HepG2 (cell line): ENCODE data around the gene SLC26A5. TPM values are rescaled to one million over a fixed set of nuclear protein-coding genes. Genes with fewer than 3 reads are reported as not detected.

ENCODE experiments used
- ATAC-seq: fragments of 200-7000 bp; cut with Tn5 transposase; 3 replicates; pipeline ENCODE4 v1.9.1; 2020; ENCODE audit warnings: mild to moderate bottlenecking, moderate library complexity
- BruUV-seq: library from RNA; stranded (reverse); fragments of 400-500 nt; replicated peaks from 2 replicates; lab custom pipeline; 2021; lab: Mats Ljungman, UMichigan
- CTCF ChIA-PET: fragments of 300-600 bp; formaldehyde crosslinking; extraction: SDS; loops from one replicate; lab custom pipeline; 2021; ENCODE audit warnings: low total read pairs, inconsistent platforms, low intra/inter-chr PET ratio; lab: Yijun Ruan, JAX
- POLR2A ChIA-PET: fragments of 350-600 bp; sonication (Branson Sonifier 250); formaldehyde crosslinking; loops from one replicate; lab custom pipeline; 2020; ENCODE audit warnings: antibody characterized with exemption, inconsistent platforms; lab: Yijun Ruan, JAX
- DNase-seq: peaks from one replicate; pipeline ENCODE4 v3.0.0-alpha.2; 2015; ENCODE audit warnings: low spot score
- FAIRE-seq: peaks from 3 replicates; lab custom pipeline; 2011; peaks lifted over from hg19 to GRCh38; lab: Jason Lieb, UNC
- H2AFZ ChIP-seq: one replicate; pipeline ENCODE4 v1.6.1; 2011; ENCODE audit warnings: low read length, inconsistent platforms
- H3K27ac ChIP-seq: fragments of 300-600 bp; 3 replicates; pipeline ENCODE4 v1.8.0; 2011; ENCODE audit warnings: mixed run types, mild to moderate bottlenecking, mixed read lengths, low read length, inconsistent platforms; ENCODE audit not compliant: insufficient read depth; ENCODE audit errors: extremely low read length
- H3K27me3 ChIP-seq, 2 experiments: fragments of 200-600 bp in 1 of 2; 2 replicates in 1 of 2; 3 replicates in 1 of 2; pipeline versions ENCODE4 v1.6.0 to v1.8.0; 2011; ENCODE audit warnings: low read length in 2 of 2, mild to moderate bottlenecking in 2 of 2, moderate library complexity in 2 of 2, inconsistent platforms in 1 of 2; ENCODE audit not compliant: insufficient read depth in 2 of 2, control insufficient read depth in 1 of 2
- H3K36me3 ChIP-seq, 2 experiments: fragments of 200-600 bp in 1 of 2; replicated peaks in 1 of 2; 2 replicates in 1 of 2; 3 replicates in 1 of 2; pipeline versions ENCODE4 v1.5.1 to v1.8.0; 2011; ENCODE audit warnings: low read length in 2 of 2, inconsistent platforms in 1 of 2; ENCODE audit not compliant: insufficient read depth in 2 of 2, control insufficient read depth in 1 of 2
- H3K4me1 ChIP-seq: 2 replicates; pipeline ENCODE4 v1.5.1; 2012; ENCODE audit warnings: low read length, inconsistent platforms; ENCODE audit not compliant: insufficient read depth
- H3K4me2 ChIP-seq: 2 replicates; pipeline ENCODE4 v1.6.0; 2011; ENCODE audit warnings: low read depth, low read length, inconsistent platforms
- H3K4me3 ChIP-seq, 3 experiments: fragments of 200-600 bp in 1 of 3; sonication (generic), shearing (Covaris generic) in 1 of 3; replicated peaks in 1 of 3; 2 replicates each; pipeline ENCODE4 v1.5.1; 2011 to 2016; ENCODE audit warnings: low read length in 3 of 3, inconsistent platforms in 2 of 3, low read depth in 2 of 3, mild to moderate bottlenecking in 2 of 3, control low read depth in 1 of 3, mixed read lengths in 1 of 3; ENCODE audit not compliant: insufficient read depth in 1 of 3
- H3K79me2 ChIP-seq: one replicate; pipeline ENCODE4 v1.6.1; 2011; ENCODE audit warnings: low read length, inconsistent platforms; ENCODE audit not compliant: insufficient read depth
- H3K9ac ChIP-seq: 2 replicates; pipeline ENCODE4 v1.6.0; 2011; ENCODE audit warnings: mild to moderate bottlenecking, low read depth, low read length, inconsistent platforms; ENCODE audit not compliant: insufficient read depth
- H3K9me3 ChIP-seq: 2 replicates; pipeline ENCODE4 v1.5.1; 2012; ENCODE audit warnings: mild to moderate bottlenecking, low read length
- H4K20me1 ChIP-seq: 2 replicates; pipeline ENCODE4 v1.6.0; 2011; ENCODE audit warnings: inconsistent platforms, mild to moderate bottlenecking, low read length, moderate library complexity; ENCODE audit not compliant: insufficient read depth
- CEBPG ChIP-seq: IDR thresholded peaks from 2 replicates; pipeline ENCODE4 v1.6.1; 2016
- FOXP1 ChIP-seq, 2 experiments: fragments of 450-650 bp in 1 of 2; IDR thresholded peaks; 2 replicates each; pipeline ENCODE4 v1.6.1; 2017 to 2018; ENCODE audit warnings: antibody characterized with exemption in 1 of 2
- WGBS: methylation state at CpG from one replicate; pipeline ENCODE4 v1.1.6; 2017; ENCODE audit warnings: low lambda C conversion rate; 5-methylcytosine and 5-hydroxymethylcytosine counted together
- in situ Hi-C: cut with HindIII; loops from 2 replicates; pipeline ENCODE4 v1.10.0; 2017; ENCODE audit warnings: low pct_unique_long_range_greater_than_20kb; ENCODE audit not compliant: extremely low pct_ligation_motif_present
- intact Hi-C: fragments of 100-400 bp; cut with micrococcal nuclease; formaldehyde crosslinking; loops from one replicate; pipeline ENCODE4 v1.10.0; 2022; ENCODE audit not compliant: unreplicated experiment
- polyA plus RNA-seq, 8 experiments: library from polyadenylated mRNA; depleted of rRNA in 3 of 8; stranded (reverse) in 7 of 8; unstranded in 1 of 8; fragments of >200 nt; fragmentation: Illumina TruSeq in 4 of 8; extraction: Trizol in 4 of 8; gene quantifications; 2 replicates each; pipeline versions ENCODE4 v1.2.1 to v1.2.3, GENCODE V29; 2011 to 2016; ENCODE audit warnings: low read depth in 4 of 8, missing spikeins in 1 of 8, mixed read lengths in 1 of 8; ENCODE audit not compliant: insufficient read depth in 1 of 8
- total RNA-seq, 5 experiments: library from RNA; depleted of rRNA; stranded (reverse); fragments of >200 nt; fragmentation: Illumina TruSeq; extraction: Trizol; gene quantifications; 2 replicates each; pipeline ENCODE4 v1.2.3, GENCODE V29; 2016; ENCODE audit warnings: low read depth in 1 of 5
- TF ChIP-seq, protein P1 (sequence below): sonication (generic); formaldehyde crosslinking; IDR thresholded peaks from 2 replicates; pipeline ENCODE4 v1.9.0; 2021; ENCODE audit warnings: mild to moderate bottlenecking, missing genetic modification reagents

Gene SLC26A5
- total and polyA plus RNA-seq, 2 of the 13 experiments (the other 11 are each of a cell fraction or from before 2014, with no cell fraction given), result 0.08 to 0.11 TPM

DNA sequence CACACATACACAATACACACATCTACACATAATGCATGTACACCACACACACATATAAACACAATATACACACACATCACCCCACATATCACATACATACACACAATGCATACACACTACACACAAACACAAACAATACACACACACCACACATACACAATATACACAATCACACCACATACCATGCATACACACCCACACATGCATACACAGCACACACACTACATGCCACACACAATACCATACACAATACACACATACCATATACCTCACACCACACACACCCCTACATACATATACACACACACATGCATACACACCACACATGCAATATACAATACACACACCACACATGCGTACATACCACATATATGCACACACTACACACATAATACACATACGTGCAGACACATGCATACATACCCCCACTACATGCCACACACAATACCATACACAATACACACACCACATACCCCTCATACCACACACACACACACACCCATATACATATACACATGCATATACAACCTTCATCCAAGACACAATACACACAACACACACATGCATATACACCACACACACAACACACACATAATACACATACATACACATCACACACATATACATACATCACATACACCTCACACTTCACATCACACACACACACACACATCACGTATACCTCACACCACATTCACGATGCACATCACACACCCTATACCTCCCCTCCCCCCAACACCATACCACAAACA, 64.6 kb downstream of the SLC26A5 start:
- H3K9ac ChIP-seq, result no peak overlapping the region
- peak; percentile 8 for FAIRE-seq
- CTCF ChIA-PET, result no interaction called here
- TF ChIP-seq CEBPG (CRISPR knock-in tag) (no peak), FOXP1 (IDR thresholded peaks at IDR 0.05) (peak; percentile 8; the same call in 1 of the 2 replicates), FOXP1 (CRISPR knock-in tag; IDR thresholded peaks at IDR 0.05) (no peak)
- TF ChIP-seq, protein P1, sequence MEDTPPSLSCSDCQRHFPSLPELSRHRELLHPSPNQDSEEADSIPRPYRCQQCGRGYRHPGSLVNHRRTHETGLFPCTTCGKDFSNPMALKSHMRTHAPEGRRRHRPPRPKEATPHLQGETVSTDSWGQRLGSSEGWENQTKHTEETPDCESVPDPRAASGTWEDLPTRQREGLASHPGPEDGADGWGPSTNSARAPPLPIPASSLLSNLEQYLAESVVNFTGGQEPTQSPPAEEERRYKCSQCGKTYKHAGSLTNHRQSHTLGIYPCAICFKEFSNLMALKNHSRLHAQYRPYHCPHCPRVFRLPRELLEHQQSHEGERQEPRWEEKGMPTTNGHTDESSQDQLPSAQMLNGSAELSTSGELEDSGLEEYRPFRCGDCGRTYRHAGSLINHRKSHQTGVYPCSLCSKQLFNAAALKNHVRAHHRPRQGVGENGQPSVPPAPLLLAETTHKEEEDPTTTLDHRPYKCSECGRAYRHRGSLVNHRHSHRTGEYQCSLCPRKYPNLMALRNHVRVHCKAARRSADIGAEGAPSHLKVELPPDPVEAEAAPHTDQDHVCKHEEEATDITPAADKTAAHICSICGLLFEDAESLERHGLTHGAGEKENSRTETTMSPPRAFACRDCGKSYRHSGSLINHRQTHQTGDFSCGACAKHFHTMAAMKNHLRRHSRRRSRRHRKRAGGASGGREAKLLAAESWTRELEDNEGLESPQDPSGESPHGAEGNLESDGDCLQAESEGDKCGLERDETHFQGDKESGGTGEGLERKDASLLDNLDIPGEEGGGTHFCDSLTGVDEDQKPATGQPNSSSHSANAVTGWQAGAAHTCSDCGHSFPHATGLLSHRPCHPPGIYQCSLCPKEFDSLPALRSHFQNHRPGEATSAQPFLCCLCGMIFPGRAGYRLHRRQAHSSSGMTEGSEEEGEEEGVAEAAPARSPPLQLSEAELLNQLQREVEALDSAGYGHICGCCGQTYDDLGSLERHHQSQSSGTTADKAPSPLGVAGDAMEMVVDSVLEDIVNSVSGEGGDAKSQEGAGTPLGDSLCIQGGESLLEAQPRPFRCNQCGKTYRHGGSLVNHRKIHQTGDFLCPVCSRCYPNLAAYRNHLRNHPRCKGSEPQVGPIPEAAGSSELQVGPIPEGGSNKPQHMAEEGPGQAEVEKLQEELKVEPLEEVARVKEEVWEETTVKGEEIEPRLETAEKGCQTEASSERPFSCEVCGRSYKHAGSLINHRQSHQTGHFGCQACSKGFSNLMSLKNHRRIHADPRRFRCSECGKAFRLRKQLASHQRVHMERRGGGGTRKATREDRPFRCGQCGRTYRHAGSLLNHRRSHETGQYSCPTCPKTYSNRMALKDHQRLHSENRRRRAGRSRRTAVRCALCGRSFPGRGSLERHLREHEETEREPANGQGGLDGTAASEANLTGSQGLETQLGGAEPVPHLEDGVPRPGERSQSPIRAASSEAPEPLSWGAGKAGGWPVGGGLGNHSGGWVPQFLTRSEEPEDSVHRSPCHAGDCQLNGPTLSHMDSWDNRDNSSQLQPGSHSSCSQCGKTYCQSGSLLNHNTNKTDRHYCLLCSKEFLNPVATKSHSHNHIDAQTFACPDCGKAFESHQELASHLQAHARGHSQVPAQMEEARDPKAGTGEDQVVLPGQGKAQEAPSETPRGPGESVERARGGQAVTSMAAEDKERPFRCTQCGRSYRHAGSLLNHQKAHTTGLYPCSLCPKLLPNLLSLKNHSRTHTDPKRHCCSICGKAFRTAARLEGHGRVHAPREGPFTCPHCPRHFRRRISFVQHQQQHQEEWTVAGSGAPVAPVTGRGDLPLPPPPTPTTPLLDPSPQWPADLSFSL (CRISPR knock-in tag), result peak; percentile 49; the same call in 1 of the 2 replicates
- TF ChIP-seq, all 625 proteins: peak for 2
- H2AFZ ChIP-seq, result no peak overlapping the region
- no TSS peak for BruUV-seq
- no peaks in the 10 kb centered on the region for H3K27me3 ChIP-seq
- peaks cover 11% of the 10 kb centered on the region for H3K4me1 ChIP-seq
- no peaks in the 10 kb centered on the region for H3K36me3 ChIP-seq
- H4K20me1 ChIP-seq, result no peaks in the 10 kb centered on the region
- no peak overlapping the region for H3K27ac ChIP-seq
- ATAC-seq, result no peak
- H3K4me3 ChIP-seq, result no peak overlapping the region
- no peak overlapping the region for H3K4me2 ChIP-seq
- DNase-seq, result no peak
- H3K79me2 ChIP-seq, result no peaks in the 10 kb centered on the region
- no peaks in the 10 kb centered on the region for H3K9me3 ChIP-seq
- POLR2A ChIA-PET, result no interaction called here
- intact Hi-C loops, result no loop called here
- WGBS, result 93% methylated on average over 4 of the region's 4 CpGs
- in situ Hi-C loops, result no loop called here
